ENCODE results near the gene ECSIT.

GRCh38 chr19:11549386-11549953, 20.5 kb upstream of the ECSIT start:
- TF ChIP-seq POLR2AphosphoS5 (IDR thresholded peaks at IDR 0.05; ENCODE audit: low read depth, low read length) (no peak), SIN3A (IDR thresholded peaks at IDR 0.05; ENCODE audit: borderline replicate concordance, insufficient read depth, low read length) (no peak), TAF1 (IDR thresholded peaks at IDR 0.05; ENCODE audit: borderline replicate concordance, insufficient read depth, low read length) (no peak), REST (IDR thresholded peaks at IDR 0.05; ENCODE audit: insufficient read depth in 1 of 2, low read depth in 2 of 2, low read length in 2 of 2) (no peak)

All from PFSK-1 (cell line).